Upper lobe of left lung (tissue), 4 donors: Measurements from ENCODE around the gene NLRP9.

Source experiments
- CTCF ChIP-seq, 6 experiments: fragments of 450-650 bp in 4 of 6; fragments of 200-600 bp in 2 of 6; sonication (generic) in 2 of 6; IDR thresholded peaks; one replicate each; pipeline ENCODE4 v1.5.1; 2016 to 2019; ENCODE audit warnings: antibody characterized with exemption in 6 of 6
- EP300 ChIP-seq, 4 donors: sonication (generic); formaldehyde crosslinking; IDR thresholded peaks; one replicate each; pipeline ENCODE4 v1.5.1; 2017; ENCODE audit warnings: antibody characterized with exemption in 4 of 4, control low read depth in 2 of 4
- POLR2A ChIP-seq, 4 donors: fragments of 450-650 bp; IDR thresholded peaks; one replicate each; pipeline ENCODE4 v1.5.1; 2016 to 2017; ENCODE audit warnings: antibody characterized with exemption in 4 of 4, mild to moderate bottlenecking in 2 of 4
- POLR2AphosphoS5 ChIP-seq, 2 donors: sonication (generic); formaldehyde crosslinking; IDR thresholded peaks; one replicate each; pipeline ENCODE4 v1.5.1; 2017; ENCODE audit warnings: antibody characterized with exemption in 2 of 2

DNA sequence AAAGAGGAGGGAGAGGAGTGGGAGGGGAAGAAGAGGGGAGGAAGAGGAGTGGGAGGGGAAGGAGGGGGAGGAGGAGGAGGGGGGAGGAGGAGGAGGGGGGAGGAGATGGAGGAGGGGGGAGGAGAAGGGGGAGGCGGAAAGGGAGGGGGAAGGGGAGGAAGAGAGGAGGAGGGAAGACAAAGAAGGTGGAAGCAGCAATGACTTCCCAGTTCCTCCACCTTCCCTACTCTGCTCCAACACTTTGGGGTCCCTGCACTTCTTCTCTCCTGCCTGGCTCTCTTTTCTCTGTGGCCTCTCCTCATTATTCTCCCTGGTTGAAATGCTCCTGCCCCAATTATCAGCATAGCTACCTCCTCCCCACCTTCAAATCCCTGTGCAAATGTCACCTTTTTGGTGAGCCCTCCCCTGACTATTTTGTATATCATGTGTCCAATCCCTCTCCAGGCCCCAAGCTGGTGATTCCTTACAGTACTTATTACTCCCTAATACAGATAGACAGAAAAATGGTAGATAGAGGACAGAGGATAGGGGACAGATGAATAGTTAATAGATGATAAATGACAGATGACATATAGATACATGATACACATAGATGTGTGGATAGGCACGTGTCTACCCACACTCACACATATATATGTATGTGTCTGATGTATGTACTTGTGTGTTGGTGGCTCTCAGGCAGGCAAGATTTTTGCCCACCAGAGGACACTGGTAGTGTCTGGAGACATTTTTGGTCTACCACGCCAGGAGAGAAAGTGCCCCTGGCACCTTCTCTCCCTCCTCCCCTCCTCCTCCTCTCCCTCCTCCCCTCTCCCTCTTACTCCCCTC is 25.2 kb downstream of the NLRP9 start:
- TF ChIP-seq CTCF (IDR thresholded peaks at IDR 0.05) (no peak), EP300 (IDR thresholded peaks at IDR 0.05) (no peak), POLR2AphosphoS5 (IDR thresholded peaks at IDR 0.05) (no peak), POLR2A (IDR thresholded peaks at IDR 0.05) (no peak)
